SK-N-SH treated with all-trans-retinoic acid at 6 μM for 48 hours (cell line): ENCODE results near the gene NPAS1.

ENCODE experiments used
- ATAC-seq: fragments of 200-7000 bp; cut with Tn5 transposase; 3 replicates; pipeline ENCODE4 v1.9.1; 2020; ENCODE audit warnings: mild to moderate bottlenecking, moderate library complexity
- ARNTL ChIP-seq: fragments of 450-650 bp; formaldehyde crosslinking; IDR thresholded peaks from 2 replicates; pipeline ENCODE4 v1.5.0; 2020; ENCODE audit warnings: low read depth, mild to moderate bottlenecking, moderate library complexity, borderline replicate concordance
- BACH2 ChIP-seq: fragments of 250-450 bp; sonication (Bioruptor Pico); IDR thresholded peaks from 2 replicates; pipeline ENCODE4 v1.9.0; 2021; ENCODE audit warnings: mild to moderate bottlenecking, borderline replicate concordance
- CSDC2 ChIP-seq: fragments of 250-450 bp; sonication (Bioruptor Pico); IDR thresholded peaks from 2 replicates; pipeline ENCODE4 v1.5.0; 2020; ENCODE audit warnings: mild to moderate bottlenecking, moderate library complexity
- ESRRG ChIP-seq: fragments of 250-450 bp; sonication (Bioruptor Pico); IDR thresholded peaks from 2 replicates; pipeline ENCODE4 v1.6.1; 2021; ENCODE audit warnings: mild to moderate bottlenecking
- GLIS3 ChIP-seq: fragments of 250-450 bp; sonication (Bioruptor Pico); IDR thresholded peaks from 2 replicates; pipeline ENCODE4 v1.5.0; 2020; ENCODE audit warnings: mild to moderate bottlenecking, moderate library complexity
- ISL1 ChIP-seq: fragments of 250-450 bp; sonication (Bioruptor Pico); IDR thresholded peaks from 2 replicates; pipeline ENCODE4 v2.1.2; 2022; ENCODE audit warnings: mild to moderate bottlenecking, moderate library complexity
- OSR1 ChIP-seq: fragments of 250-450 bp; sonication (Bioruptor Pico); IDR thresholded peaks from 2 replicates; pipeline ENCODE4 v1.8.0; 2022; ENCODE audit warnings: moderate library complexity, mild to moderate bottlenecking, inconsistent platforms
- PPARA ChIP-seq: fragments of 250-450 bp; sonication (Bioruptor Pico); IDR thresholded peaks from 2 replicates; pipeline ENCODE4 v1.5.0; 2020; ENCODE audit warnings: mild to moderate bottlenecking, borderline replicate concordance
- RARB ChIP-seq: fragments of 250-450 bp; sonication (Bioruptor Pico); IDR thresholded peaks from 2 replicates; pipeline ENCODE4 v1.8.0; 2021; ENCODE audit warnings: mild to moderate bottlenecking, moderate library complexity
- SNAI2 ChIP-seq: fragments of 250-450 bp; sonication (Bioruptor Pico); IDR thresholded peaks from 2 replicates; pipeline ENCODE4 v1.5.0; 2020; ENCODE audit warnings: mild to moderate bottlenecking, moderate library complexity
- TCF4 ChIP-seq: fragments of 250-450 bp; sonication (Bioruptor Pico); IDR thresholded peaks from 2 replicates; pipeline ENCODE4 v1.8.0; 2021; ENCODE audit warnings: mild to moderate bottlenecking, moderate library complexity, borderline replicate concordance
- TOX ChIP-seq: fragments of 250-450 bp; sonication (Bioruptor Pico); IDR thresholded peaks from 2 replicates; pipeline ENCODE4 v1.8.0; 2021; ENCODE audit warnings: mild to moderate bottlenecking, moderate library complexity, borderline replicate concordance
- TSHZ2 ChIP-seq: fragments of 250-450 bp; sonication (Bioruptor Pico); IDR thresholded peaks from 2 replicates; pipeline ENCODE4 v1.5.0; 2020; ENCODE audit warnings: mild to moderate bottlenecking, moderate library complexity
- ZC3H10 ChIP-seq: fragments of 250-450 bp; sonication (Bioruptor Pico); IDR thresholded peaks from 2 replicates; pipeline ENCODE4 v1.5.1; 2021; ENCODE audit warnings: mild to moderate bottlenecking, moderate library complexity
- ZFP3 ChIP-seq: fragments of 250-450 bp; sonication (Bioruptor Pico); IDR thresholded peaks from 2 replicates; pipeline ENCODE4 v1.5.0; 2020; ENCODE audit warnings: mild to moderate bottlenecking, moderate library complexity
- ZFP30 ChIP-seq: fragments of 450-650 bp; formaldehyde crosslinking; IDR thresholded peaks from 2 replicates; pipeline ENCODE4 v1.5.0; 2022; ENCODE audit warnings: mild to moderate bottlenecking, moderate library complexity
- ZNF565 ChIP-seq: fragments of 450-650 bp; formaldehyde crosslinking; conservative IDR thresholded peaks from 2 replicates; pipeline ENCODE4 v1.5.0; 2020; ENCODE audit warnings: low read depth, mild to moderate bottlenecking, moderate library complexity
- ZNF70 ChIP-seq: fragments of 450-650 bp; formaldehyde crosslinking; IDR thresholded peaks from 2 replicates; pipeline ENCODE4 v1.5.0; 2020; ENCODE audit warnings: mild to moderate bottlenecking, moderate library complexity
- ZNF8 ChIP-seq: fragments of 450-650 bp; formaldehyde crosslinking; IDR thresholded peaks from 2 replicates; pipeline ENCODE4 v1.5.0; 2020; ENCODE audit warnings: mild to moderate bottlenecking, moderate library complexity
- TF ChIP-seq, protein P1 (sequence below): fragments of 250-450 bp; sonication (Bioruptor Pico); IDR thresholded peaks from 2 replicates; pipeline ENCODE4 v1.5.1; 2020; ENCODE audit warnings: low read depth, mild to moderate bottlenecking, moderate library complexity
- TF ChIP-seq, protein P2 (sequence below): fragments of 250-450 bp; sonication (Bioruptor Pico); IDR thresholded peaks from 2 replicates; pipeline ENCODE4 v1.8.0; 2021; ENCODE audit warnings: low read depth, mild to moderate bottlenecking, moderate library complexity, borderline replicate concordance
- TF ChIP-seq, protein P3 (sequence below): fragments of 250-450 bp; sonication (Bioruptor Pico); IDR thresholded peaks from 2 replicates; pipeline ENCODE4 v1.5.1; 2021; ENCODE audit warnings: mild to moderate bottlenecking, moderate library complexity
- TF ChIP-seq, protein P4 (sequence below): fragments of 250-450 bp; sonication (Bioruptor Pico); IDR thresholded peaks from 2 replicates; pipeline ENCODE4 v1.8.0; 2020; ENCODE audit warnings: mild to moderate bottlenecking, moderate library complexity, borderline replicate concordance

The NPAS1 gene

DNA sequence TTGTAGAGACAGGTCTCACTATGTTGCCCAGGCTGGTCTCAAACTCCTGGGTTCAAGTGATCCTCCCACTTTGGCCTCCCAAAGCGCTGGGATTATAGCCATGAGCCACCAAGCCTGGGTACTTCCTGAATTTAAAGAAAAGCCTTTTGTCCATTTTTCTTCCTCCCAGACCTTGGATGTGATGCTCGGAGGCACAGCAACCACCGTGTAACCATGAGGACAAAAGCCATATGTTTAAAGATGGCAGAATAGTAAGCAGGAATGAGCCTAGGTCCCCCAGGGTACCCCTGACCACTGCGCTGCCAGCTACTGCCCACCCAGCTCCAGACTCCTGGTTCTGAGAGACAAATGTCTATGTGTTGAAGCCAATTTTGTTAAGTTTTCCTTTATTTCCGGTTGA, 62.9 kb downstream of the NPAS1 start (continued):
- TF ChIP-seq, protein P1, sequence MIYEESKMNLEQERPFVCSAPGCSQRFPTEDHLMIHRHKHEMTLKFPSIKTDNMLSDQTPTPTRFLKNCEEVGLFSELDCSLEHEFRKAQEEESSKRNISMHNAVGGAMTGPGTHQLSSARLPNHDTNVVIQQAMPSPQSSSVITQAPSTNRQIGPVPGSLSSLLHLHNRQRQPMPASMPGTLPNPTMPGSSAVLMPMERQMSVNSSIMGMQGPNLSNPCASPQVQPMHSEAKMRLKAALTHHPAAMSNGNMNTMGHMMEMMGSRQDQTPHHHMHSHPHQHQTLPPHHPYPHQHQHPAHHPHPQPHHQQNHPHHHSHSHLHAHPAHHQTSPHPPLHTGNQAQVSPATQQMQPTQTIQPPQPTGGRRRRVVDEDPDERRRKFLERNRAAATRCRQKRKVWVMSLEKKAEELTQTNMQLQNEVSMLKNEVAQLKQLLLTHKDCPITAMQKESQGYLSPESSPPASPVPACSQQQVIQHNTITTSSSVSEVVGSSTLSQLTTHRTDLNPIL, result no peak
- TF ChIP-seq SNAI2 (no peak), ZFP3 (no peak), GLIS3 (CRISPR knock-in tag) (no peak), ZNF565 (CRISPR knock-in tag) (no peak), ARNTL (no peak), ZFP30 (CRISPR knock-in tag) (no peak), BACH2 (no peak), ISL1 (CRISPR knock-in tag) (no peak)
- TF ChIP-seq, protein P2, sequence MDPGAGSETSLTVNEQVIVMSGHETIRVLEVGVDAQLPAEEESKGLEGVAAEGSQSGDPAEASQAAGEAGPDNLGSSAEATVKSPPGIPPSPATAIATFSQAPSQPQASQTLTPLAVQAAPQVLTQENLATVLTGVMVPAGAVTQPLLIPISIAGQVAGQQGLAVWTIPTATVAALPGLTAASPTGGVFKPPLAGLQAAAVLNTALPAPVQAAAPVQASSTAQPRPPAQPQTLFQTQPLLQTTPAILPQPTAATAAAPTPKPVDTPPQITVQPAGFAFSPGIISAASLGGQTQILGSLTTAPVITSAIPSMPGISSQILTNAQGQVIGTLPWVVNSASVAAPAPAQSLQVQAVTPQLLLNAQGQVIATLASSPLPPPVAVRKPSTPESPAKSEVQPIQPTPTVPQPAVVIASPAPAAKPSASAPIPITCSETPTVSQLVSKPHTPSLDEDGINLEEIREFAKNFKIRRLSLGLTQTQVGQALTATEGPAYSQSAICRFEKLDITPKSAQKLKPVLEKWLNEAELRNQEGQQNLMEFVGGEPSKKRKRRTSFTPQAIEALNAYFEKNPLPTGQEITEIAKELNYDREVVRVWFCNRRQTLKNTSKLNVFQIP (CRISPR knock-in tag), result no peak
- TF ChIP-seq, protein P3, sequence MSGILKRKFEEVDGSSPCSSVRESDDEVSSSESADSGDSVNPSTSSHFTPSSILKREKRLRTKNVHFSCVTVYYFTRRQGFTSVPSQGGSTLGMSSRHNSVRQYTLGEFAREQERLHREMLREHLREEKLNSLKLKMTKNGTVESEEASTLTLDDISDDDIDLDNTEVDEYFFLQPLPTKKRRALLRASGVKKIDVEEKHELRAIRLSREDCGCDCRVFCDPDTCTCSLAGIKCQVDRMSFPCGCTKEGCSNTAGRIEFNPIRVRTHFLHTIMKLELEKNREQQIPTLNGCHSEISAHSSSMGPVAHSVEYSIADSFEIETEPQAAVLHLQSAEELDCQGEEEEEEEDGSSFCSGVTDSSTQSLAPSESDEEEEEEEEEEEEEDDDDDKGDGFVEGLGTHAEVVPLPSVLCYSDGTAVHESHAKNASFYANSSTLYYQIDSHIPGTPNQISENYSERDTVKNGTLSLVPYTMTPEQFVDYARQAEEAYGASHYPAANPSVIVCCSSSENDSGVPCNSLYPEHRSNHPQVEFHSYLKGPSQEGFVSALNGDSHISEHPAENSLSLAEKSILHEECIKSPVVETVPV (CRISPR knock-in tag), result no peak
- TF ChIP-seq, all 23 proteins: peak for 0

- no peak for TF ChIP-seq ESRRG (CRISPR knock-in tag)
- TF ChIP-seq SNAI2, result no peak
- no peak for TF ChIP-seq ISL1 (CRISPR knock-in tag)
- no peak for TF ChIP-seq ZNF565 (CRISPR knock-in tag)
- TF ChIP-seq RARB (CRISPR knock-in tag), result no peak
- no peak for TF ChIP-seq CSDC2 (CRISPR knock-in tag)
- TF ChIP-seq TCF4 (CRISPR knock-in tag), result no peak
- no peak for TF ChIP-seq ZNF70 (CRISPR knock-in tag)
- TF ChIP-seq ZFP3, result no peak
- TF ChIP-seq TOX, result no peak
- TF ChIP-seq, protein P3 (CRISPR knock-in tag), result no peak
- no peak for TF ChIP-seq OSR1 (CRISPR knock-in tag)
- TF ChIP-seq, protein P4, sequence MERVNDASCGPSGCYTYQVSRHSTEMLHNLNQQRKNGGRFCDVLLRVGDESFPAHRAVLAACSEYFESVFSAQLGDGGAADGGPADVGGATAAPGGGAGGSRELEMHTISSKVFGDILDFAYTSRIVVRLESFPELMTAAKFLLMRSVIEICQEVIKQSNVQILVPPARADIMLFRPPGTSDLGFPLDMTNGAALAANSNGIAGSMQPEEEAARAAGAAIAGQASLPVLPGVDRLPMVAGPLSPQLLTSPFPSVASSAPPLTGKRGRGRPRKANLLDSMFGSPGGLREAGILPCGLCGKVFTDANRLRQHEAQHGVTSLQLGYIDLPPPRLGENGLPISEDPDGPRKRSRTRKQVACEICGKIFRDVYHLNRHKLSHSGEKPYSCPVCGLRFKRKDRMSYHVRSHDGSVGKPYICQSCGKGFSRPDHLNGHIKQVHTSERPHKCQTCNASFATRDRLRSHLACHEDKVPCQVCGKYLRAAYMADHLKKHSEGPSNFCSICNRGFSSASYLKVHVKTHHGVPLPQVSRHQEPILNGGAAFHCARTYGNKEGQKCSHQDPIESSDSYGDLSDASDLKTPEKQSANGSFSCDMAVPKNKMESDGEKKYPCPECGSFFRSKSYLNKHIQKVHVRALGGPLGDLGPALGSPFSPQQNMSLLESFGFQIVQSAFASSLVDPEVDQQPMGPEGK (CRISPR knock-in tag), result no peak
- ATAC-seq, result no peak
Measured at GRCh38 chr19:47084879-47085439, 65.3 kb downstream of the NPAS1 start.

- ATAC-seq, result no peak
- no peak for TF ChIP-seq ZNF8 (CRISPR knock-in tag)
- TF ChIP-seq TSHZ2 (CRISPR knock-in tag), result no peak
- no peak for TF ChIP-seq TCF4 (CRISPR knock-in tag)
- TF ChIP-seq, protein P3 (CRISPR knock-in tag), result no peak
- no peak for TF ChIP-seq ZFP30 (CRISPR knock-in tag)
- no peak for TF ChIP-seq ZC3H10 (CRISPR knock-in tag)
- TF ChIP-seq ZNF565 (CRISPR knock-in tag), result no peak
- TF ChIP-seq, protein P1, result no peak
- no peak for TF ChIP-seq GLIS3 (CRISPR knock-in tag)
- TF ChIP-seq TOX, result no peak
- TF ChIP-seq SNAI2, result no peak
- no peak for TF ChIP-seq ZNF70 (CRISPR knock-in tag)
- TF ChIP-seq PPARA, result no peak
- TF ChIP-seq ESRRG (CRISPR knock-in tag), result no peak
- TF ChIP-seq ARNTL, result no peak
Measured at GRCh38 chr19:47086280-47086679, 66.6 kb downstream of the NPAS1 start.
